ENCODE measurements around the gene TMPRSS6. TPM values are rescaled to one million over a fixed set of nuclear protein-coding genes. Genes with fewer than 3 reads are reported as not detected.

Gene TMPRSS6
- total and polyA plus RNA-seq, 2 of the 8 experiments (the other 6 are each of a cell fraction or from before 2014, with no cell fraction given) = 0.02 TPM; not detected in 1

DNA sequence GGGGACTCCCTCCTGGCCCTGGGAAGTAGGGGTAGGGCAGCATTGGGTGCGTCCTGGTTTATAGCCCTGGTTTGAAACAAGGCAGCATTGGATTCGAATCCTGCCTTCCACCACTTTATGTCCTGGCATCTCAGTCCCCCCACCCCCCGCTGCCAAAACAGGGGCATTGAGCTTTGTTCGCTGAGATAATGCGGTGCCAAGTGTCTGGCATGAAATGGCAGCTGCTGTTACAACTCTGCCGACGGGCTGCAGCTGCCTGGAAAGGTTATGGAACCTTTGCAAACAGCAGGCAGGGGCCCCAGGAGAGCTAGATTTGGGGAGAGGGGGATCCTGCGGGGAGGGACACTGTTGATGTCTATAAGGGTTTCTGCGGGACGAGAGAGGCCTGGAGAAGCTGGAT, 92.2 kb downstream of the TMPRSS6 start:
- no peak overlapping the region for H2AFZ ChIP-seq (ENCODE audit: low read length)
- H3K23me2 ChIP-seq (ENCODE audit: low read depth, low read length) = peaks cover 11% of the 10 kb centered on the region
- no peak overlapping the region for H4K5ac ChIP-seq (ENCODE audit: insufficient read length, low read depth, low read length)
- H3K56ac ChIP-seq (replicated peaks; ENCODE audit: insufficient read length, low read depth, low read length) = no peak overlapping the region
- H3K36me3 ChIP-seq (ENCODE audit: control insufficient read depth in 2 of 4, insufficient read depth in 4 of 4, low read length in 3 of 4) = peaks cover 0 to 13% (median 1%) of the 10 kb centered on the region in 4 experiments; a peak in 2 of 8 replicates
- DNase-seq (ENCODE audit: low read depth in 1 of 2, low spot score in 2 of 2) (no peak), FAIRE-seq (no peak)
- H2BK20ac ChIP-seq (ENCODE audit: low read length) = no peak overlapping the region
- peak overlapping the region in 1 of 2 experiments; percentile 89; a peak in 1 of 4 replicates for H3K4me2 ChIP-seq (ENCODE audit: insufficient read depth in 1 of 2, low read depth in 2 of 2, low read length in 2 of 2)
- no peak overlapping the region for H3K4ac ChIP-seq (replicated peaks; ENCODE audit: insufficient read length, low read depth, low read length)
- no peak overlapping the region for H3K4me3 ChIP-seq (ENCODE audit: extremely low read depth in 1 of 4, insufficient read depth in 2 of 4, low read depth in 3 of 4, low read length in 4 of 4)
- no peak for TF ChIP-seq PHF8 (conservative IDR thresholded peaks at IDR 0.05; ENCODE audit: low read depth, low read length)
- H2AK5ac ChIP-seq (ENCODE audit: low read depth, low read length) = no peak overlapping the region
- peaks cover 6 to 26% of the 10 kb centered on the region in 2 experiments for H4K20me1 ChIP-seq (replicated peaks in 1 of 2; ENCODE audit: control insufficient read depth in 1 of 2, insufficient read depth in 2 of 2, low read length in 2 of 2)
- H4K8ac ChIP-seq (ENCODE audit: extremely low read depth, insufficient read depth, low read length) = no peak overlapping the region
- H3K4me1 ChIP-seq (replicated peaks in 1 of 4; ENCODE audit: control insufficient read depth in 3 of 4, insufficient read depth in 4 of 4, low read length in 3 of 4) = peaks cover 0 to 20% (median 8%) of the 10 kb centered on the region in 4 experiments; a peak in 6 of 7 replicates
- no peaks in the 10 kb centered on the region for H3K27me3 ChIP-seq (replicated peaks in 1 of 4; ENCODE audit: control insufficient read depth in 3 of 4, extremely low read depth in 1 of 4, insufficient read depth in 3 of 4, low read length in 3 of 4)
- CTCF ChIA-PET (ENCODE audit: partially characterized antibody) = interaction anchor here (0.7 to 1.5 kb wide), 4 partner anchors 9 to 319 kb away, joined by 3 to 4 read pairs (median 4); a partner anchor contains a TSS
- no peak overlapping the region for H3K14ac ChIP-seq (ENCODE audit: insufficient read length)
- H3K9ac ChIP-seq (replicated peaks in 1 of 4; ENCODE audit: extremely low read depth in 1 of 4, low read depth in 3 of 4, low read length in 3 of 4) = no peak overlapping the region
- H2BK5ac ChIP-seq (ENCODE audit: low read depth, low read length) = no peak overlapping the region
- H2BK15ac ChIP-seq (ENCODE audit: low read length) = no peak overlapping the region
- H3K9me3 ChIP-seq (ENCODE audit: insufficient read depth in 2 of 2, low read depth in 1 of 2, low read length in 1 of 2) = no peaks in the 10 kb centered on the region
- H4K91ac ChIP-seq (replicated peaks; ENCODE audit: insufficient read length, low read length) = no peak overlapping the region
- no peak overlapping the region for H3K27ac ChIP-seq (ENCODE audit: low read depth, low read length)
- H3K23ac ChIP-seq (ENCODE audit: insufficient read length) = no peak overlapping the region
- H3K18ac ChIP-seq (ENCODE audit: extremely low read depth, low read length) = no peak overlapping the region
- H3K79me1 ChIP-seq (ENCODE audit: low read depth, low read length) = no peaks in the 10 kb centered on the region; the same call in none of the 2 replicates
- no peak overlapping the region for H2BK12ac ChIP-seq (ENCODE audit: low read depth, low read length)
- POLR2A ChIA-PET (ENCODE audit: partially characterized antibody) = interaction anchor here (1.0 to 4.3 kb wide), 4 partner anchors 9 to 129 kb away, joined by 3 to 33 read pairs (median 6); no protein-coding TSS in a partner anchor
- 93% methylated on average over 10 of the region's 10 CpGs; no CpG with 5 or more reads in 1 of the 2 experiments for WGBS, 2 experiments (ENCODE audit: extremely low coverage in 1 of 2, insufficient coverage in 1 of 2, insufficient read length in 1 of 2, insufficient replicate concordance in 2 of 2, low coverage in 1 of 2, low lambda C conversion rate in 2 of 2, missing lambda C conversion rate in 1 of 2)
- peaks cover 0 to 21% of the 10 kb centered on the region in 2 experiments; a peak in 3 of 4 replicates for H3K79me2 ChIP-seq (ENCODE audit: control insufficient read depth in 1 of 2, insufficient read depth in 2 of 2, low read length in 2 of 2)
- no peak overlapping the region for H2BK120ac ChIP-seq (replicated peaks; ENCODE audit: low read depth, low read length)
